Ammon's horn (tissue), 1 donor: ENCODE measurements around the gene PASK.
"Not testable (repeated sequence)": the region's sequence is repeated elsewhere in the genome, so short reads cannot be mapped to it uniquely, and the experiment has no call there.

Source experiments
- DNase-seq: peaks from one replicate; pipeline ENCODE4 v3.0.0-alpha.2; 2016; ENCODE audit warnings: low spot score

PASK gene

DNA sequence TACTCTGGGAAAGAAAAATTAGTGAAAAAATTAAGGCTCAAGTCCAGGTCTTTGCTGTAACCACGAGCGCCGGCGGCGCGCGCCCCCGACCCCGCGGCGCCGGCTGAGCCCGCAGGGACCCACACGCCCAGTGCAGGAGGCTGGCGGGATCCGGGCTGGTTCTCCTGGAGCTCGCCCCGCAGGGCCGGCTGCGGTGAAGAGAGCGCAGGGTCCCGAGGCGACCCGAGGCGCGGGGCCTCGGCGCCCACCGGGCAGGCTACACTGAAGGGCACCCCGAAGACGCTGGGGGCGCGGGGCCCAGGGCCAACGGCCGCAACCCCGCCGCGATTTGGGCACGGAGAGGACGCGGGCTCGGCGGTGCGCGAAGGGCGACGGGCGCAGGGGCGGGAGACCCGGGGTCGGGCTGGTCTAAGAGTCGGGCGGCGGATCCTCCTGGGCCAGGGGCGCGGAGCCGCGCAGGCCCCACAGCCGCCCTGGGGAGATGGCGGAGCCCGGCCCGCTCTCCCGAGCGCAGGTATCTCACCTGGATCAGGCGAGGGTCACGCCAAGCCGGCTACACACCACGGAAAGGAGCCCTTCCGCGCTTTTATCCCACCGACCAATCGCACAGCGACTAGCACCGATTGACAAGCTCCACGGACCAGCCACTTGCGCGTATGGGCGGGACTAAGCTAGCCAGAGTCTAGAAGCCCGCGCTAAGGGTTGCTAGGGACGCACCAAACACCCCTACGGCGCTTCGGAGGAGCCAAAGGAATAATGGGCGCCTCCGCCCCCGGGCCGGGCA lies at the start of gene PASK:
PASK (minus strand) TSS at position 582 of the 784 bp plus-strand sequence. CDS start 6,440 bp downstream, outside the sequence.
- peak; percentile 97 for DNase-seq

DNA sequence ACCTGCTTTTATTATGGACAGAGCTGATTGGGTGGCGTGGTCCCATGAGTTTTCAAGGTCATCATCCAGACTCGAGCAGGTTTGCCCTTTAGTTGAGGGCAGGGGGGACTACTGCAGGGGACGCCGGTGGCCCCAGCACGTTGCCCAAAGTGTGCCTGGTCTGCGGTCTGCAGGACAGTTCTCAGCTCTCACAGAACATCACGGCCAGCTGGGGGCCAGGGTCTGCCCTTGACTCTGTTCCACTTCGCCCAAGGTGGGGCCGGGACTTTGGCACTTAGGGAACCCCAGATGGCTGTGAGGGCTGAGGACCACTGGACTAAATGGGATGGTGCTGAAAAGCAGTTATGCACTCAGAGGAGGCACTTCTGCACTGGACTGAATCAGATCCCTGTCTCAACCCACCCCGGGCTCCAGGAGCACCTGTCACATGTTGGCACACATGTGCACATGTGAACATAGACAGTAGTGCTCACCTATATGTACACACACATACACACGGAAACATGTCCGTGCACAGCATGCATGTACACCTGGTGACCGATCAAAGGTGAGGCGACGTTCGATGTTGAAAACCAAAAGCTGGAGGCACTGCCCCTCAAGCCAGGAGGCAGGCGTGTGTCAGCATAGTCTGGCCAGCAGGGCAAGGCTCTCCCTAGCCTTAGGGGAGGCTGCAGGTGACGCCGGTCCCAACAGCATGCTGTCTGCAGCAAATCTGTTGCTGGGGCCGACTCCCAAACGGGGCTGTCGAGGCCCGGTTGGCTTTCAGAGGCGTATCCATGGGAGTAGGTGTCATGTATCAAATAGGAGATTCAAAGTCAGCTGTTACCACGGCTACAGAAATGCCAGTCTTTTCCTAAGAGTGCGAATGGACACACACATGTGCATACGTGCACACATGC lies 49.4 kb upstream of the PASK start:
- DNase-seq: no peak

DNA sequence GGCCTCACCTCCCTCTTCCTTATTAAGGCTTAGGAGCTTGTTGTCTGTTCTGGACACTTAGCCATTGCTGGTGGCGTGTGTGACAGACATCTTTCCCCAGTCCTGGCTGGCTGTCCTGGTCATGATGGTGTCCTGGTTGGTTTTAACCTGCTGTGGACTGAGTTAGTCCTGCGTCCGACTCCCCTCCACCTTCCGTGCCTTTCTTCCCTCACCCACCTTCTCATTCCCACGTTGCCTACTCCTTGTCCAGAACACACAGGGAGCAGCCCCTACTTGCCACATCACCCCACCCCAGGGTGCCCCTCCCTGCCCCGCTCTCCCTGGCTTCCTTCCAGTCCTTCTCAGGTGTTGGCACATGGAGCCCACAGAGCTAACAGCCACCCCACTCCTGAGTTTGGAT lies 48.7 kb upstream of the PASK start:
- no peak for DNase-seq

DNA sequence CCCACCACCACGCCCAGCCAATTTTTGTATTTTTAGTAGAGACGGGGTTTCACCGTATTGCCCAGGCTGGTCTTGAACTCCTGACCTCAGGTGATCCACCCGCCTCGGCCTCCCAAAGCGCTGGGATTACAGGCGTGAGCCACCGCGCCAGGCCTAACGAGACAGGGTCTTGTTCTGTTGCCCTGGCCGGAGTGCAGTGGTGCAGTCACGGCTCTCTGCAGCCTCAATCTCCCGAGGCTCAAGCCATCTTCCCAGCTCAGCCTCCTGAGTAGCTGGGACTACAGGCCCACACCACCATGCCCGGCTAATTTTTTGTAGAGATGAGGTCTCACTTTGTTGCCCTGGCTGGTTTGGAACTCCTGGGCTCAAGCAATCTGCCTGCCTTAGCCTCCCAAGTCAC lies 48.0 kb upstream of the PASK start:
- not testable (repeated sequence) for DNase-seq

DNA sequence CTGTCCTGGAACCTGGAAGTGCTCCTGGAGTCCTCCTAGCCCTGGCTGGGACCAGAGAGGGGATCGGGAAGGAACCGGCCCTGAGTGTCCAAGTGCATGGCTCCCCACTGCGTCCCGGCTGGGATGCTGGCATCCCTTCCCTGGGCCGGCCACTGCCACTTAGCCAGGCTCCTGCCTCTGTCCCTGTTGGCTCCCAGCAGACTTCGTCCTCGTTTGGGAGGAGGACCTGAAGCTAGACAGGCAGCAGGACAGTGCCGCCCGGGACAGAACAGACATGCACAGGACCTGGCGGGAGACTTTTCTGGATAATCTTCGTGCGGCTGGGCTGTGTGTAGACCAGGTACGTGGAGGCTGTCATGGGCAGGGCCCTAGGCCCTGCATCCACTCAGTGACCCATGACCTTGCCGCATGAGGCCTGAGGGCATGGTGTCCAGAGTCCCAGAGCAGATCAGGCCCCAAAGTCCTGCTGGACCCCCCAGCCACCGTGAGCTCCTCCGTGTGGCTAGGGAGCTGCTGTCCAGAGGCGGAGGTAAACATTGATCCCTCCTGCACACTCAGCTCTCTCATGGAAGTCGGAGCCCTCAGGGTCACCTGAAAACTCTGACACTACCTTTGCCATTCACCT lies 46.3 kb upstream of the PASK start:
- DNase-seq: no peak

DNA sequence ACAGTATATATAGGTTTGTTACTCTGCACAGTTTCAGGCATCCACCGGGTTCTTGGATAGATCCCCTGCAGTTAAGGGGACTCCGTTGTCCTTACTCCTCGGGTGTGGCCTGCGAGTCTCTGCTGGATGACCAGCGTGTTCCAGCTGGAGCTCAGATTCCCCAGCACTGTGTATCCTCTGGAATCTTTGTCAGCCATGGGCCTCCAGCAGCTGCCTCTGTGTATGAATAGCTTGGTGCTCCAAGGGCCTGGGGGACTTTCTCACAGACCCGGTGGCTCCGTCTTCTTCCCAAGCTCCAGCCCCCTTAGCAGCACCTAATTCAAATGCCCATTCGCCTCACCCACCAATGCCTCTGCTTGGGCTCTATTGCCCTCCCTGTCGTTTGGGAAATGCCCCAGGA lies 45.5 kb upstream of the PASK start:
- DNase-seq: no peak

DNA sequence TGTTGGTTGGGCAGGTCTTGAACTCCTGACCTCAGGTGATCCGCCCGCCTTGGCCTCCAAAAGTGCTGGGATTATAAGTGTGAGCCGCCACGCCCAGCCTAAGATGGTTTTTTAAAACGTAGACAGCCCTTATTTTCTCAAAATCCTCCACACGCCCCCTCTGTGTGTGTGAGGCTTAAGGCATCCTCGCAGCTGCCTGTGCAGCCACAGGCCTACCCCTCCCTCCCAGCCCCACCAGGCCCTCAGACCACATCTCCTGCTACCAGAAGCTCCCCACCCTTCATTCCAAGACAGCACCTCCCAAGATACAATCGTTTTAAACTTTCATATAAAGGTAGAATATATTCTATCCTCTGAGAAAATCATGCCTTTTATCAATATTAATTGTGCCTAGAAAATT lies 44.0 kb upstream of the PASK start:
- no peak for DNase-seq

DNA sequence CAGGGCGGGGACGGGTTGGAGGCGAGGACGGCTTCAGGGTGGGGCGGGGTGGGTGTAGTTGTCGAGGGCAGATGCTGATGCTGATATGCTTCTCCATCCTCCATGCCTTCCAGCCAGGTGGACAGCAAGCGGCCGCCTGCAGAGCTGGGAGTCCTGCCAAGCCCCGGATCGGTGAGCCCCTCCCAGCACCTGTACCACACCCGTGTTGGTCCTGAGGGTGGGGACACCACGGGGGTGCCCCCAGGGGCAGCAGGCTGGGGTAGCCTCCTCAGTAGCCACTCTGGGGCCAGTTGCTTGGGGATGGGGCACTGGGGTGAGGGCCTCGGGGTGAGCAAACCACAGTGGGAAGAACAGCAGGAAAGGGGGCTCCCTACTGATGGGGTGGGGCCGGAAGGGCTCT lies 41.8 kb upstream of the PASK start:
- DNase-seq: no peak

DNA sequence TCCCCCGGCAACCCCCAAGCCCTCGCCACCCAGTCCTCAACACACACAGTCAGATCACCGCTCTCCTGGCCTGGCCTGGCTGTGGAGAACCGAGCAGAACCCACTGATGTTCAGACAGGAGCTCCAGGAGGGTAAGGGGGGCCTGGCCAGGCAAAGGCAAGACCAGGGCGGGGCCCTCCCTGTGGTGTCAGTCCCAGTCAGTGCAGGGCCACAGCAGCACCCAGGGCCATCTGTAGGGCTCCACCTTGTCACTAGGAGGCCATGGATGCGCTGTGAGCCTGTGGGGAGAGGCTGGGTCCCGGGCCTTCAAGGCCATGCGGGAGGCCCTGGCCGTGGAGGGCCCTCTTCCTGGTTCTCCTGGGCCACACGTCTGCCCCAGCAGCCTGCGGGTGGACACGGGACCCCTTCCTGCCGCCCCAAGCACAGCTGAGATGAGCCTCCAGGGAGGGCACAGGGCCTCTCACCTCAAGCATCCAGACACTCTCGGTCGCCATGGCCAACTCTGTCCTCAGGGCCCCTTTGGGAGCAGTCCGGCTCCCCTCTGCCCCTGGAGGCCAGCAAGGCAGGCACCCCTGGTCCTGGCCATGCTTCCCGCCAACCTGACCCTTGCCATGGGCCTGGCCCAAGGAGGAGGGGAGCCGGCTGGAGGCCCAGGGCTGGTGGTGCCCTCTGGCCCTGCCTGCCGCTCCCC lies 41.2 kb upstream of the PASK start:
- DNase-seq: no peak

DNA sequence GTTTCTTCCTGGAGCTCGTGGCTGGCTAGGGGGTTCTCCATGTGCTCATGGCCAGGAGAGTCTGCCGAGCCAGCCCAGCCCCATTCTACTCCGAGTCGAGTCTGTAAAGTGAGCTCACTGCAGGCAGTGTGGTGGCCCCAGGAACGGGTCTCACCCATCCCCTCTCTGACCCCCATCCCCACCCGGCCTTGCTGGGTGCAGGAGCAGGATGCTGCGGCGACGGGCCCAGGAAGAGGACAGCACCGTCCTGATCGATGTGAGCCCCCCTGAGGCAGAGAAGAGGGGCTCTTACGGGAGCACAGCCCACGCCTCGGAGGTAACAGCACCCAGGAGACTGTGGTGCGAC lies 40.6 kb upstream of the PASK start:
- DNase-seq: no peak

DNA sequence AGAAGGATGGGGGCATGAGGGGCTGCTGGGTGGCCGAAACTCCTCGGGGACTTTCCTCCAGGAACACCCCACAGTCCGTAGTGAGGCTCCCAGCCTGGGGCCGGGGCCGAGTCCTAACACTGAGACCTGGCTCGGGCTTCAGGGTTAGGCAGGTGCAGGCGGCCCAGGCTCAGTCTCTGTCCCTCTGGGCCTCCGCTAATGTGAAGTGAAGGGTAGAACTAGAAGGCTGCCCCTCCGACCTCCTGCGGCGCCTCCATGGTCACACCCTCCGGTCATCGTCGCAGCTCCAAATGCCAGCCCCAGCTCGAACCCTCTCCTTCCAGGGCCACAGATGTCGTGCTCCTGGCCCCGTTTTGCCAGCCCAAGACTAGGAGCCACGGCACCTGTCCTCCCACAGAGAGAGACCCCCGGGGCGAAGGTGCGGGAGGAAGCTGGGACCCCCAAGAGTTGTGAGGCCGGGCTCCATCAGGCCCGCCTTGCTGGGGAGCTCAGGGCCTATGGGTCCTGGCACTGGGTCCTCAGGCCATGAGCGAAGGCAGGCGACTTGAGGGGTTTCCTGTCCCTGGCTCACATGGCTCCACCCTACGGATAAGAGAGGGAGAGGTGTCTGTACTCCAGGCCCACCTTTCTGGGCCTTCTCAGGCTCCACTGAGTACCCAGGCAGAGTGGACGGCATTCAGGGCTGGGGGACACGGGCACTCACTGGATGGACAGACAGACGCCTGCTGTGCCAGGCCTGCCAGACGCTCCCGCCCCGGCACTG lies 40.0 kb upstream of the PASK start:
- DNase-seq: no peak

DNA sequence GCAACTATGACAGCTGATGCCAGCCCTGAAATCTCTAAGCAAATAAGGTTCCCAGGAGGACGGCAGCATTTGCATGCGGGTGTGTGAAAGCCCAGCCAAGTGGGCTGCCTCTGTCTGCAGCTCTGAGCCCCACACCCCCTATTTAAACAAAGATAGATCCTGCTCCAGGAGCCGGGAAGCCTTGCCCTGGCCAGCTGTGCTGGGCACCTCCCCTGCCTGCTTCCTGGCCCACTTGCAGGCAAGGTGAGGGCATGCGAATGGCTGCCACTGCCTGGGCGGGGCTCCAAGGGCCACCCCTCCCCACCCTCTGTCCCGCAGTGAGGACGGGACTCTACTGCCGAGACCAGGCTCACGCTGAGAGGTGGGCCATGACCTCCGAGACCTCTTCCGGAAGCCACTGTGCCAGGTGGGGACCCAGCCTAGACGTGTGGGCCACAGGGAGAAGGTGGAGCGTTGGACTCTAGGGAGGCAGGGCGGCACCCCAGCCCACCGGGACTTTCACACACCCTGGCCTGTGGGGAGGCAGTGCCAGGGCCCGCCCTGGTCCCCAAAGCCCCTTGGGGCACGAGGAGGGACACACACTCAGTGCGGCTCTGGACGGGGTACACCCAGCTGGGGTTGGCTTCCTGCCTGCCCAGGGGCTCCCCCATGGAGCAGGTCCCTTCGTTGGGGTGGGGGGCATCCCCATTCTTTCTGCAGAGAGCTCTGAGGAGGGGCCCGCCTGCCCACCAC lies 39.3 kb upstream of the PASK start, which contains the start of gene ANO7:
ANO7 (plus strand) TSS at position 317 of the 732 bp plus-strand sequence. CDS start 1,387 bp downstream, outside the sequence.
- no peak for DNase-seq

DNA sequence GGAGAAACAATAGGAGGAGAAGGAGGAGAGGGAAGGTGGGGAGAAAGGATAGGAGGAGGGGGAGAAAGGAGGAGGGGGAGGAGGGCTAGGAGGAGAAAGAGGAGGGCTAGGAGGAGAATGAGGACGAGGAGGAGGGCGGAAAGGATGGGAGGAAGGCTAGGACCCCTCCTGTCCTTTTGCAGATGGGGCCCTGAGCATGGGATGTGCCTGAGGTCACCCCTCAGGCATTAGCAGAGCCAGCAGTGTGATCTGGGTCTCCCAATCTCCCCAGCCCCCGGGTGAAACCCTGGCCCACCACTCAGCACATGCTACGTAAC lies 38.6 kb upstream of the PASK start:
- DNase-seq: no peak

DNA sequence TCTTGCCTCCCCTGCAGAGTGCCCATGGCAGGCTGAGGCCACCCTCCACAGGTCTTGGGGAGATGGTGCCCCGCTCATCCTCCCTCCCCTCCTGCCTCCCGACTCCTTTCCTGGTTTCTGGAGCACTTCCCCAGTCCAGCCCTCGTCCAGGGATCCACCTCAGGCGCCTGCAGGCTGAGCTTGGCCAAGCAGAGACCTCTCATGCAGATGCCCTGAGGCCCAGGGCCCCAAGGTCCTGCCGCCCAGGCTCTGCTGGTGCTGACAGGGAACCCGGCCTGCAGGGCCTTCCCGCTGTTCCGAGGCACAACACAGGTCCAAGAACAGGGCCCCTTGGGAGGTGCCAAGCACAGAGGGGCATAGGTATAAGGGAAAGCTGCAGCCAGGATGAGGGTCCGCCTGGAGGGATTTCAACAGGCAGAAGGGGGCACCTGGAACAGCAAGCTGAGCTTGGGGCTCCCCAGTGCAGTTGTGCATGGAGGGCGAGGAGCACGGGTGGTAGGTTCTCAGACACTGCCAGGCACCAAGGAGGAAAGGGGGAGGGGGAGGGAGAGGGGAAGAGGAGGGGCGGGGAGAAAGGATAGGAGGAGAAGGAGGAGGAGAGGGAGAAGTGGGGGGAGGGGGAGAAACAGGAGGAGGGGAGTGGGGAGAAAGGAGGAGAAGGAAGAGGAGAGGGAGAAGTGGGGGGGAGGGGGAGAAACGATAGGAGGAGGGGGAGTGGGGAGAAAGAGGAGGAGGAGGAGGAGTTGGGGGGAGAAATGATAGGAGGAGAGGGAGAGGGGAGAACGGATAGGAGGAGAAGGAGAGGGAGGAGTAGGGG lies 38.0 kb upstream of the PASK start:
- DNase-seq: no peak

DNA sequence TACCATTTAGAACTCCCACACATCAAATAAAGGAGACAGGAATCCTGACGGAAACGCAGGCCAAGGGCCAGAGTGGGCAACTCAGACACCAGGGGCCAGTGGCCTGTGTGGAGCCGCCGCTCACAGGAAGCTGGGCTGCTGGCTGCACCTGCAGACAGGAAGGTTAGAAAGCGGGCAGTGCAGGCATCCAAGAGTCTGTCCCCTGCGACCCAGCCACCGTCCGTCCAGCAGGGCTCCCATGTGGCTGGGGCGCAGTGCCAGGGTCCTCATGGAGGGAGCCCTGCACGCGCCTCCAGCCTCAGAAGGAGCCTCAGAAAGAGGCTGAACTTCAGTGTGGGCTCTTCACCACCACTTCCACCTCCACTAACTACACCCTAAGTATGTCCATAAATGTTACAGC lies 36.7 kb upstream of the PASK start:
- no peak for DNase-seq

DNA sequence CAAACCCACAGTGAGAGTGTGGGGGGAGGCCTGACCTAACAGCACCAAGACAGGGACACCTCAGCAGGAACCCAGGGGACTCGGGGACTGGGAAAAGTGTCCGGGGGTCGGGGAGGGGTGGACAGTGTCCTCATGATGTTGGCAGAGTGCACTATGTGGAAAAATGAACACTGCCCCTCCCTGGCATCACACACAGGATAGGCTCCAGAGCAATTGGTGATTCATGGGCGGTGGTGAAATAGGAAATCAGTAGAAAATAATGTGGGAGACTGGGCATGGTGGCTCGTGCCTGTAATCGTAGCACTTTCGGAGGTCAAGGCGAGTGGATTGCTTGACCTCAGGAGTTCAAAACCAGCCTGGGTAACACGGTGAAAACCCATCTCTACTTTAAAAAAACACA lies 35.6 kb upstream of the PASK start:
- DNase-seq: no peak

DNA sequence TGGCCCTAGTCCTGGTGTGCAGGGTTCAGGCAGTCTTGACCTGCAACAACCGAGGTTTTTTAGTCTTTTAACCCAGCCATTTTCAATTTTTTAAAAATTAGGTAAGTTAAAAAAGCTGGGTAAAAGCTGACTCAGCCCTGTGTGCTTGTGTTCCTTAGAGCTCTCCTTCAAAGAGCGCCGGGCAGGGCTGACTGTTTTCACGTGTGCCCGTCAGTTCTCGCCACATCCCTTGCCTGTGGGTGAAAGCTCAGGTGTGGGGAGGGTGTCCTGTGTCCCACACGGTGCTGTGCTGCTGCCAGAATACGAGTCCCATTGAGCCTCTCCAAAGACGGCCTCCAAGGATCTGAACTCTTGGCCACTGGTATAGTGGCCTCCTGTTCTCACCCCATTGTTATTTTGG lies 33.9 kb upstream of the PASK start:
- DNase-seq: no peak

DNA sequence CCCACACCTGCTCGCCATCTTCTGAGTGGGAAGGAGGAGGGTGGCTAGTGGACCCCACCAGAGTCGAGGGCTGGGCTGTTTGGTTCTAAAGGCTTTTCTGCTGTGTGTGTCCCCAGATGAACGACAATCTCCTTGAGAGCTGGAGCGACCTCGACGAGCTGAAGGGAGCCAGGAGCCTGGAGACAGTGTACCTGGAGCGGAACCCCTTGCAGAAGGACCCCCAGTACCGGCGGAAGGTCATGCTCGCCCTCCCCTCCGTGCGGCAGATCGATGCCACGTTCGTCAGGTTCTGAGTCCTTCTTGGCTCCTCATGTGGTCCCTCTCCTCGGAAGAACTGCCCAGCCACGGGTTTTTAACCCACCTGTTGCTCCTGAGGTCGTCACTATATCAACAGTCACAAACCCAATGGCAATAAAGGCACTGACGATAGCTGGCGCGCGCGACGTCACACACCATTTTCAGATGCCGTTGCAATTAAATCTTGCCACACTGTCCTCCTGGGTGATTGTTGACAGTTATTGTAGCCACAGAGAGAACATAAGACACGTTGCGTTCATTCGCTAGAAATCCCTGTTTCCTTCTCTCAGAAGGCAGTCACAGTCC lies 33.4 kb upstream of the PASK start:
- no peak for DNase-seq

DNA sequence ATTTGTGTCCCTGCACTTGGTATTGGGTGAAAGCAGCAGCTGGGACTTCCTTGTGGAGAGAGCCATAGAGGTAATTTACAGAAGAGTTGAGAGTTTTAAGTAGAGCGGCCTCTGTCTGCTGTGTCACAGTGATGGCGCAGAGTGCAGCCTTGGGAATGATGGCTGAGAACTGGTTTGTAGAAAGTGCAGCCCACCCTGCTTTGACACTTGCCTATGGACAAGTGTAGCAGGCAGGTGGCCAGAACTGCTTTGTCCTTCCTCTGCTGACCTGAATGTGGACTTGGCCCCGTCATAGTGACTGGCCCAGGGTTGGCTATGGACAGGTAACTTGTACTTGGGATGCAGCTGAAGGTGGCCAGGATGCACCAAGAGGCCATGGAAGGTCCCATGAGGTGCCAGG lies 32.9 kb upstream of the PASK start:
- no peak for DNase-seq

DNA sequence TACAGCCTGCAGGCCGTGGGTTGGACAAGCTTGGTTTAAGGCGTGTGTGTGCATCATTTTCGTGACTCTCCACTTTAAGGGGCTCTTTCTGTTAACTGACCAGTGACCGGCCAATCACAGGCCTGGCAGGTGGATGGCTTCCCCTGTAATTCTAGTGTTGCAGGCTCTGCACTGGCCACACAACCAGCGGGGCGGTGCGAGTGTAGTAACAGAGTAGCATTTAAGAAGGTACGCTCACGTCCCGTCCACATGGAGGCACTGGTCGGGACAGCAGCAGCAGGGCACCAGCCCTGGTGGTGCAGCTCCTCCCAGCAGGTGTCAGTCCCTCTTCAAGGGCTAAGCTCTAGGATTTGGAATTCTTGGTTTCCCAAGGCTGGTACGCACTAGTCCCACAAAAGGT lies 31.2 kb upstream of the PASK start:
- no peak for DNase-seq
